ENCODE measurements around the gene SKI.

Gene SKI

GRCh38 chr1:2251786-2252185, 23.7 kb downstream of the SKI start:
- Histone ChIP-seq H3K79me2 (ENCODE audit: low read length) (peaks cover 65% of the 10 kb centered on the region), H2AFZ (ENCODE audit: low read length) (no peak overlapping the region), H3K9ac (ENCODE audit: low read length) (no peak overlapping the region), H3K27ac (ENCODE audit: low read length) (no peak overlapping the region), H3K36me3 (replicated peaks; ENCODE audit: insufficient read depth, low read length) (no peaks in the 10 kb centered on the region), H3K4me2 (ENCODE audit: low read depth, low read length) (no peak overlapping the region), H3K9me3 (replicated peaks; ENCODE audit: insufficient read depth, low read length) (0 out of 2 replicates have a peak, but pooled peaks cover 3% of the 10 kb centered on the region), H3K27me3 (replicated peaks; ENCODE audit: insufficient read depth, low read length) (no peaks in the 10 kb centered on the region), H4K20me1 (ENCODE audit: insufficient read depth, low read length) (no peaks in the 10 kb centered on the region), H3K4me3 (ENCODE audit: low read length) (no peak overlapping the region), H3K4me1 (ENCODE audit: low read length) (peaks cover 13% of the 10 kb centered on the region; the same call in 1 of the 2 replicates), H3F3A (ENCODE audit: insufficient read depth, low read length) (peaks cover 18% of the 10 kb centered on the region; the same call in 1 of the 2 replicates), H3K9me2 (replicated peaks; ENCODE audit: insufficient read depth, low read length) (no peaks in the 10 kb centered on the region)
- no peak for TF ChIP-seq EZH2 (optimal IDR thresholded peaks at IDR 0.05; ENCODE audit: low read depth, low read length)
- DNase-seq, result no peak

GRCh38 chr1:2252423-2252822, 24.3 kb downstream of the SKI start:
- Histone ChIP-seq H3K9ac (ENCODE audit: low read length) (no peak overlapping the region), H3K9me2 (replicated peaks; ENCODE audit: insufficient read depth, low read length) (no peaks in the 10 kb centered on the region), H3K4me3 (ENCODE audit: low read length) (no peak overlapping the region), H3K9me3 (replicated peaks; ENCODE audit: insufficient read depth, low read length) (0 out of 2 replicates have a peak, but pooled peaks cover 3% of the 10 kb centered on the region), H3F3A (ENCODE audit: insufficient read depth, low read length) (peaks cover 20% of the 10 kb centered on the region; the same call in 1 of the 2 replicates), H3K4me2 (ENCODE audit: low read depth, low read length) (no peak overlapping the region), H3K36me3 (replicated peaks; ENCODE audit: insufficient read depth, low read length) (no peaks in the 10 kb centered on the region), H3K4me1 (ENCODE audit: low read length) (peaks cover 13% of the 10 kb centered on the region; the same call in 1 of the 2 replicates), H3K27ac (ENCODE audit: low read length) (no peak overlapping the region), H2AFZ (ENCODE audit: low read length) (no peak overlapping the region), H3K79me2 (ENCODE audit: low read length) (peaks cover 67% of the 10 kb centered on the region), H3K27me3 (replicated peaks; ENCODE audit: insufficient read depth, low read length) (no peaks in the 10 kb centered on the region), H4K20me1 (ENCODE audit: insufficient read depth, low read length) (no peaks in the 10 kb centered on the region)
- TF ChIP-seq EZH2 (optimal IDR thresholded peaks at IDR 0.05; ENCODE audit: low read depth, low read length) (no peak), CTCF (IDR thresholded peaks at IDR 0.05; ENCODE audit: low read length) (no peak), EZH2phosphoT487 (IDR thresholded peaks at IDR 0.05; ENCODE audit: low read length) (no peak)
- no peak for DNase-seq

- peaks cover 65% of the 10 kb centered on the region for H3K79me2 ChIP-seq (ENCODE audit: low read length)
- H3K9ac ChIP-seq (ENCODE audit: low read length), result no peak overlapping the region
Measured at GRCh38 chr1:2253036-2253796, 25.1 kb downstream of the SKI start.

More at GRCh38 chr1:2253036-2253796, 25.1 kb downstream of the SKI start:
- peaks cover 13% of the 10 kb centered on the region; the same call in 1 of the 2 replicates for H3K4me1 ChIP-seq (ENCODE audit: low read length)
- DNase-seq, result no peak
- no peaks in the 10 kb centered on the region for H3K36me3 ChIP-seq (replicated peaks; ENCODE audit: insufficient read depth, low read length)
- H3K9me3 ChIP-seq (replicated peaks; ENCODE audit: insufficient read depth, low read length), result 0 out of 2 replicates have a peak, but pooled peaks cover 3% of the 10 kb centered on the region
- no peaks in the 10 kb centered on the region for H3K9me2 ChIP-seq (replicated peaks; ENCODE audit: insufficient read depth, low read length)
- H3K27ac ChIP-seq (ENCODE audit: low read length), result no peak overlapping the region
- no peak overlapping the region for H3K4me3 ChIP-seq (ENCODE audit: low read length)
- H4K20me1 ChIP-seq (ENCODE audit: insufficient read depth, low read length), result no peaks in the 10 kb centered on the region
- peaks cover 20% of the 10 kb centered on the region; the same call in 1 of the 2 replicates for H3F3A ChIP-seq (ENCODE audit: insufficient read depth, low read length)
- H3K4me2 ChIP-seq (ENCODE audit: low read depth, low read length), result no peak overlapping the region
- no peak overlapping the region for H2AFZ ChIP-seq (ENCODE audit: low read length)
- H3K27me3 ChIP-seq (replicated peaks; ENCODE audit: insufficient read depth, low read length), result no peaks in the 10 kb centered on the region
- TF ChIP-seq EZH2 (optimal IDR thresholded peaks at IDR 0.05; ENCODE audit: low read depth, low read length), result no peak
- no peak for TF ChIP-seq CTCF (IDR thresholded peaks at IDR 0.05; ENCODE audit: low read length)
- TF ChIP-seq EZH2phosphoT487 (IDR thresholded peaks at IDR 0.05; ENCODE audit: low read length), result no peak

All from MM.1S (cell line).